SU-DHL-6 (cell line): ENCODE data around the gene CEP55.

Source experiments
- CTCF ChIP-seq: fragments of 200-600 bp; sonication (generic); IDR thresholded peaks from one replicate; pipeline ENCODE4 v1.5.1; 2017; ENCODE audit warnings: antibody characterized with exemption, mild to moderate bottlenecking, low read length, moderate library complexity; ENCODE audit not compliant: insufficient read depth, poor library complexity, severe bottlenecking
- EZH2phosphoT487 ChIP-seq: fragments of 200-600 bp; sonication (generic), shearing (Covaris generic); conservative IDR thresholded peaks from 2 replicates; pipeline ENCODE4 v1.6.1; 2018; ENCODE audit warnings: mild to moderate bottlenecking, antibody characterized with exemption, low read length, moderate library complexity, mixed read lengths

DNA sequence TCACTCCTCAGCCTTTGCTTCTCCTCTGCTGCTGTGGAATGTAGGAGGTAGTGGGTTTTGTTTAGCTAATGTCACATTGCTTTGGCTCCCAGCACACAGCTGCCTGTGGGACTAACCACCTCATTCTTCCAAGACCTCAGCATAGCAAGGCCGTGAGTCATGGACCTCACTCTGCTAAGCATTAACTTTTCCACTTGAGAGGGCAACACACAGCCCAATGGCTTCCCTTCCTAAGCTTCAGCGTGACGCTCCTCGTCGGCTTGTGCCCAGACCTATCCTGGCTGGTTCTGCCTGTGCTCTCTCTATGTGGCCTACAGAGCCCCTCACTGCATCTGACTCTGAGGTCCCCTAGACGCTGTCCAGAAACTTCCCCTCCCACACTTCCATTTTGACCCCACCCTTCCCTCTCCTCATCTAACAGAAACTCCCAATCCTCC is 37.6 kb upstream of the CEP55 start:
- no peak for TF ChIP-seq CTCF
- no peak for TF ChIP-seq EZH2phosphoT487
